Uterus (tissue), 4 donors: ENCODE results near the gene OTUB1. TPM values are rescaled to one million over a fixed set of nuclear protein-coding genes. Genes with fewer than 3 reads are reported as not detected.

Experiments used
- DNase-seq, 2 donors: peaks; one replicate each; pipeline ENCODE4 v3.0.0-alpha.2; 2019 to 2020
- H3K27ac ChIP-seq, 2 donors: fragments of 200-600 bp; sonication (generic); 1 replicate in 1 of 2; 2 replicates in 1 of 2; pipeline ENCODE4 v1.5.1; 2016 to 2018
- H3K27me3 ChIP-seq, 2 donors: fragments of 200-600 bp; sonication (generic); one replicate each; pipeline ENCODE4 v1.5.1; 2018 to 2019; ENCODE audit warnings: control low read depth in 1 of 2
- H3K36me3 ChIP-seq, 2 donors: fragments of 200-600 bp; sonication (generic); one replicate each; pipeline ENCODE4 v1.5.1; 2019; ENCODE audit warnings: control low read depth in 1 of 2
- H3K4me1 ChIP-seq, 2 donors: fragments of 200-600 bp; sonication (generic); one replicate each; pipeline ENCODE4 v1.5.1; 2018 to 2019; ENCODE audit warnings: control low read depth in 1 of 2
- H3K4me3 ChIP-seq, 2 donors: fragments of 200-600 bp; sonication (generic); 1 replicate in 1 of 2; 2 replicates in 1 of 2; pipeline ENCODE4 v1.5.1; 2018 to 2019; ENCODE audit warnings: mild to moderate bottlenecking in 1 of 2
- H3K9me3 ChIP-seq, 2 donors: fragments of 200-600 bp; sonication (generic); one replicate each; pipeline ENCODE4 v1.5.1; 2019; ENCODE audit warnings: control low read depth in 1 of 2
- CTCF ChIP-seq, 4 experiments: fragments of 200-600 bp in 2 of 4; fragments of 450-650 bp in 2 of 4; sonication (generic) in 2 of 4; IDR thresholded peaks; one replicate each; pipeline ENCODE4 v1.5.1; 2016 to 2019; ENCODE audit warnings: antibody characterized with exemption in 4 of 4, mild to moderate bottlenecking in 2 of 4, moderate library complexity in 1 of 4
- POLR2A ChIP-seq, 2 donors: fragments of 450-650 bp; IDR thresholded peaks; one replicate each; pipeline ENCODE4 v1.6.1; 2016; ENCODE audit warnings: antibody characterized with exemption in 2 of 2, mild to moderate bottlenecking in 1 of 2, moderate library complexity in 1 of 2
- intact Hi-C: fragments of 100-400 bp; cut with DNase I; formaldehyde crosslinking; loops from one replicate; pipeline ENCODE4 v1.15.1; 2023; ENCODE audit warnings: low total_unique reads
- total RNA-seq, 4 donors: library from RNA; depleted of rRNA in 3 of 4; stranded (reverse); fragments of >200 nt in 3 of 4; gene quantifications; one replicate each; pipeline versions ENCODE4 v1.1.0 to v1.2.4, GENCODE V29; 2014 to 2023
- donor health status: DM: yes; HTN: yes; CAD: no.

Gene OTUB1
- total RNA-seq, 4 donors from 2014 or later = 29.5 to 54.6 (median 45.8) TPM

- Histone ChIP-seq H3K4me1 (peaks cover 0 to 4% of the 10 kb centered on the region in 2 donors), H3K27ac (no peak overlapping the region), H3K4me3 (no peak overlapping the region), H3K9me3 (no peaks in the 10 kb centered on the region), H3K36me3 (no peaks in the 10 kb centered on the region), H3K27me3 (no peaks in the 10 kb centered on the region)
- intact Hi-C loops = no loop called here
- no peak for TF ChIP-seq CTCF (IDR thresholded peaks at IDR 0.05)
- no peak for TF ChIP-seq POLR2A (IDR thresholded peaks at IDR 0.05)
- DNase-seq = no peak
These were observed 22.8 kb downstream of the OTUB1 start for GRCh38 chr11:64008914-64009633.

- H3K9me3 ChIP-seq = no peaks in the 10 kb centered on the region
- intact Hi-C loops = no loop called here
- TF ChIP-seq POLR2A (IDR thresholded peaks at IDR 0.05) (no peak), CTCF (IDR thresholded peaks at IDR 0.05) (no peak)
These were observed 23.5 kb downstream of the OTUB1 start for GRCh38 chr11:64009710-64010109.

GRCh38 chr11:64010783-64011182, 24.5 kb downstream of the OTUB1 start:
- no peaks in the 10 kb centered on the region for H3K36me3 ChIP-seq
- peaks cover 0 to 4% of the 10 kb centered on the region in 2 donors for H3K4me1 ChIP-seq
- H3K27ac ChIP-seq = no peak overlapping the region
- intact Hi-C loops = no loop called here
- DNase-seq = no peak
- no peaks in the 10 kb centered on the region for H3K27me3 ChIP-seq
- H3K4me3 ChIP-seq = no peak overlapping the region
- TF ChIP-seq CTCF (IDR thresholded peaks at IDR 0.05) = no peak
- no peak for TF ChIP-seq POLR2A (IDR thresholded peaks at IDR 0.05)
- no peaks in the 10 kb centered on the region for H3K9me3 ChIP-seq

More at GRCh38 chr11:64009710-64010109, 23.5 kb downstream of the OTUB1 start:
- no peak for DNase-seq
- H3K36me3 ChIP-seq = no peaks in the 10 kb centered on the region
- H3K27me3 ChIP-seq = no peaks in the 10 kb centered on the region
- no peak overlapping the region for H3K27ac ChIP-seq
- no peak overlapping the region for H3K4me3 ChIP-seq
- peaks cover 0 to 4% of the 10 kb centered on the region in 2 donors for H3K4me1 ChIP-seq

DNA sequence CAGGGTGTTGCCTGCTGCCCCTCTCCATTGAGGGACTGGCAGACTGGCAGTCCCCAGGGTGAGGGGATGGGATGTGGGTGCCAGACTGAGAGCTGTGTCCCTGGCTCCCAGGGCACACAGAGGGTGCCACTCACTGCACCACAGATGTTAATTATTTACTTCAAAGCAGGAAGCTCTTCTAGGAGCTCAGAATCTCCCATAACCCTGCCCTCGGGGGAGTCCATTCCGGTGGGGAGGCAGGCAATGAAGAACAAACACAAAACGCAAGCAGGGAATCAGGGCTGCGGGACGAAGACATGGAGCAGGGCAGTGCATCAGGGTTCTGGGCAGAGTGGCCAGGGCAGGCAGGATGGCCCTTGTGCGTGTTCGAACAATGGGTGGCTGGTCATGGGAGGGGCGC, 25.1 kb downstream of the OTUB1 start:
- Histone ChIP-seq H3K27ac (no peak overlapping the region), H3K36me3 (no peaks in the 10 kb centered on the region), H3K4me3 (no peak overlapping the region), H3K4me1 (peaks cover 0 to 4% of the 10 kb centered on the region in 2 donors), H3K9me3 (no peaks in the 10 kb centered on the region), H3K27me3 (no peaks in the 10 kb centered on the region)
- intact Hi-C loops = no loop called here
- DNase-seq = no peak
- TF ChIP-seq CTCF (IDR thresholded peaks at IDR 0.05) = no peak
- TF ChIP-seq POLR2A (IDR thresholded peaks at IDR 0.05) = no peak

GRCh38 chr11:64013141-64013896, 27.1 kb downstream of the OTUB1 start:
- H3K27me3 ChIP-seq = no peaks in the 10 kb centered on the region
- DNase-seq = no peak
- TF ChIP-seq POLR2A (IDR thresholded peaks at IDR 0.05) (no peak), CTCF (IDR thresholded peaks at IDR 0.05) (no peak)
- H3K27ac ChIP-seq = no peak overlapping the region
- no peak overlapping the region for H3K4me3 ChIP-seq
- no peaks in the 10 kb centered on the region for H3K9me3 ChIP-seq
- H3K4me1 ChIP-seq = no peaks in the 10 kb centered on the region
- intact Hi-C loops = no loop called here
- H3K36me3 ChIP-seq = no peaks in the 10 kb centered on the region
